GM11168 (cell line): ENCODE data around the gene PCK2.

Source experiments
- in situ Hi-C: fragments of 300-500 bp; cut with MboI; formaldehyde crosslinking; loops from one replicate; pipeline ENCODE4 v1.12.0; 2022; ENCODE audit warnings: low sequenced_read_pairs; ENCODE audit not compliant: unreplicated experiment

Gene PCK2

GRCh38 chr14:24074625-24075484 lies 19.3 kb upstream of the PCK2 start:
- in situ Hi-C loops: loop anchor here (25.0 kb wide), 1 partner anchor 88 kb away; the partner anchor contains the start of gene DHRS4L2

DNA sequence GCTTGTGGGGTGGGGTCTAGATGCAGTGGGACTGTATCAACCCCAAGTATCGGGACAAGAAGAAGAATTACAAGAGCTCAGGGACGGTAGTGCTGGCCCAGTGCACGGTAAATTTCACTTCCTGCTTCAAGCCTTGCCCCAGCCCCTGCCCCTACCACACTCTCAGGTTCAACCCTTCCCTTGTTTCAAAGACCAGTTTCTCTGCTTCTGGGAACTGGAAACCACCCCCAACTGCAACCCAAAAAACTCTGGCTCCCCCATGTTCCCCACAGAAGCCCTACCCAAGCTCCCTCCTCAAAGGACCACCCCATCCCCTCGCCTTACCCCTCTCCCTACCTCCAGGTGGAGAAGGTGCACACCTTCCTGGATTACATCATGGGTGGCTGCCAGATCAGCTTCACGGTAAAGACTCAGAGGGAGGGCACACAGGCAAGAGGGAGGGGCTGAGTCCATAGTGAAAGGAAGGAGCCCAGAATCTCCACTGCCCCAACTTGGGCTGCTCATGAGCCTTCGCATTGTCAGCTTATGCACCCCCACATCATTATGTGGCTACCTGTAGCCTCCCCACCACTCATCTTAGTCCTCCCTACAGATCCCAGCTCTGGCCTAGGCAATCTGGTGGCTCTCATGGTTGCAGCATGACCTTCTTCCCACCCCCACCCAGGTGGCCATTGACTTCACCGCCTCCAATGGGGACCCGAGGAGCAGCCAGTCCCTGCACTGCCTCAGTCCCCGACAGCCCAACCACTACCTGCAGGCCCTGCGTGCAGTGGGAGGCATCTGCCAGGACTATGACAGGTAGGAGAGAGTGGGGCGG lies 18.4 kb upstream of the PCK2 start:
- in situ Hi-C loops: loop anchor here (25.0 kb wide), 1 partner anchor 88 kb away; the partner anchor contains the start of gene DHRS4L2

DNA sequence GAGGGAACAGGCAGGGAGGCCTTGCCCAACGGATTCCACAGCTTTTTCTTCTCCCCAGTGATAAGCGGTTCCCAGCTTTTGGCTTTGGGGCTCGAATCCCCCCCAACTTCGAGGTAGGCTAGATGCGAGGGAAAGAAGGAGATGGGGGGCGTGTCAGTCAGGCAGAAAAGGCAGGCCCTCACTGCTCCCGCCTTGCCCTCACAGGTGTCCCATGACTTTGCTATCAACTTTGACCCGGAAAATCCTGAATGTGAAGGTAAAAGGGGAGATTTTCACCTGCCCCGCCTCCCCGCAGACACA lies 17.9 kb upstream of the PCK2 start:
- in situ Hi-C loops: loop anchor here (25.0 kb wide), 1 partner anchor 89 kb away; the partner anchor contains the start of gene DHRS4L2

DNA sequence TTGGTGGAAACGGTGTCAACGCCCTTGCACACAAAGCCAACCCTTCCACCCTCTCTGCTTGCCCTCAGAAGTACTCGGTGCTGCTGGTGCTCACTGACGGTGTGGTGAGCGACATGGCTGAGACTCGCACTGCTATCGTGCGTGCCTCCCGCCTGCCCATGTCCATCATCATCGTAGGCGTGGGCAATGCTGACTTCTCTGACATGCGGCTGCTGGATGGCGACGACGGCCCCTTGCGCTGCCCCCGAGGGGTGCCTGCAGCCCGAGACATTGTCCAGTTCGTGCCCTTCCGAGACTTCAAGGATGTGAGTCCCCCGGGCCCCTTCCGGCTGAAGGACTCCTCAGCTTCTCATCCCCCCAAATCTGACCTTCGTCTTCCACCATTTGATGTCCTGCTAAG lies 17.0 kb upstream of the PCK2 start:
- in situ Hi-C loops: loop anchor here (25.0 kb wide), 1 partner anchor 90 kb away; the partner anchor contains the start of gene DHRS4L2

GRCh38 chr14:24078146-24078545 lies 16.0 kb upstream of the PCK2 start:
- in situ Hi-C loops: loop anchor here (25.0 kb wide), 1 partner anchor 91 kb away; the partner anchor contains the start of gene DHRS4L2

GRCh38 chr14:24079491-24080141 lies 14.5 kb upstream of the PCK2 start:
- in situ Hi-C loops: loop anchor here (25.0 kb wide), 1 partner anchor 92 kb away; the partner anchor contains the start of gene DHRS4L2

GRCh38 chr14:24080142-24080530 lies 14.0 kb upstream of the PCK2 start:
- in situ Hi-C loops: loop anchor here (25.0 kb wide), 1 partner anchor 93 kb away; the partner anchor contains the start of gene DHRS4L2

GRCh38 chr14:24080888-24081738 lies 13.0 kb upstream of the PCK2 start:
- in situ Hi-C loops: loop anchor here (25.0 kb wide), 1 partner anchor 94 kb away; the partner anchor contains the start of gene DHRS4L2

- in situ Hi-C loops: loop anchor here (25.0 kb wide), 1 partner anchor 94 kb away; the partner anchor contains the start of gene DHRS4L2
Observed at GRCh38 chr14:24081739-24082211, 12.3 kb upstream of the PCK2 start.

DNA sequence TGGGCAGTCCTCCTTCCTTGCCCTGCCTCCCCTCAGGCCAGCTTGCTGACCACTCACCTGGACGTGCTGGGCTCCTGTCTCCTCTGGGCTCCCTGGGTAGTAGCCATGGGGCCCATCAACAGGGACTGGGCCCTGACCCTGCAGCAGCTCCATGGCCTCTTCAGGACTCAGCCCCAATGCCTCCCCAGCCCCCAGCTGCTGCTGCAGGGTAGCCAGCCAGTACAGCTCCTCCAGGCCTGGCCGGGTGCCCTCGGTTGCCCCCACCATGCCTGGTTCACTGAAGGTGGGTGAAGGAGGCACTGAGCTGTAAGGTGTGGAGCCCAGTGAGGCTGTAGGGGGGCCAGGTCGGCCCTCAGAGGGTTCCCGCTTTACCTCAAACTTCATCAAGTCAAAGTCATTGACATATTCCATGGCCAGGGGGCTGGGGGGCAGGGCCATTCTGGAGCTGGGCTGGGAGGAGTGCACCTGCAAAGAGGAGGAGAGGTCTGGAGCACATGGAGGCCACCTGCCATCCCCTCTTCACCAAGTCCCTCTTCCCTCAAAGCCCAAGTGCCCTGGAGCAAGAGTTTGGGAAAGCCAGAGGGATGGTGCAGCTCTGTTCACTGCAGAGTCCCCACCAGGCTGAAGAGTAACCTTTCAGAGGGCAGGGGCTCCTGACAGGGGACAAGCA lies 11.6 kb upstream of the PCK2 start:
- in situ Hi-C loops: loop anchor here (25.0 kb wide), 1 partner anchor 95 kb away; the partner anchor contains the start of gene DHRS4L2

DNA sequence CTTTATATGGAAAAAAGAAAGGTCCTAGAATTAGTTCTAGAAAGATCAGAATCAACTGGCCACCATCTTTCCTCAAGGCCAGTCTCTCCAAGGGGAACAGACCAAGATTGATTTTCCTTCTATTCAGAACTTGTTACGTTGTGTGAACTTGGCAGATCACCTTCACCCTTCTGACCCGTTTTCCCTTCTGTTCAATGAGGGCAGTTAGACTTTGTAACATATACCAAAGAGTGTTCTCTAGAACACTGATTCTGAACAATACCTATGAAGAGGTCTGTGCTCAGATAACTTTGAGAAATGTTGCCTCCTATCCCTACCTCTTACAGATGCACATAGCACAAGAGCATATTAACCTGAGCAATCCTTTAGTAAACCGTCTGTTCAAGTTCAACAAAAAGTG lies 10.6 kb upstream of the PCK2 start:
- in situ Hi-C loops: loop anchor here (25.0 kb wide), 1 partner anchor 96 kb away; the partner anchor contains the start of gene DHRS4L2

DNA sequence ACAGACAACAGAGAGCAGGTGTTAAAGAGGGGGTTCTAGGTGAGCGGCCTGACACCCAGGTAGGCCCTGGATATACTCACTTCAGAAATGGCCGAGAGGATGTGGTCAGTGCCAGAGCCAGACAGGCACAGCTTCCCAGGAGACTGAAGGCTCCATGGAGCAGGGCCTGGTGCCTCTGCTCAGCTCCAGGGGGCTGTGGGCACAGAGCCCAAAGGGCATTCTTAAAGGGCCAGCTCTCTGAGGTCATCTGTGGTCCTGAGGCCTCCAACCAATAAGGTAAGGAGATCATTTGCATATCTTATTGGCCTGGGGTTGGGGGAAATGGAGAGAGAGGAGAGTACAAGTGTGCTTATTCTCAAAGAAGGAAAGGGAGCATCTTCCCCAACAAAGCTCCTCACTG lies 9.7 kb upstream of the PCK2 start:
- in situ Hi-C loops: loop anchor here (25.0 kb wide), 1 partner anchor 97 kb away; the partner anchor contains the start of gene DHRS4L2

DNA sequence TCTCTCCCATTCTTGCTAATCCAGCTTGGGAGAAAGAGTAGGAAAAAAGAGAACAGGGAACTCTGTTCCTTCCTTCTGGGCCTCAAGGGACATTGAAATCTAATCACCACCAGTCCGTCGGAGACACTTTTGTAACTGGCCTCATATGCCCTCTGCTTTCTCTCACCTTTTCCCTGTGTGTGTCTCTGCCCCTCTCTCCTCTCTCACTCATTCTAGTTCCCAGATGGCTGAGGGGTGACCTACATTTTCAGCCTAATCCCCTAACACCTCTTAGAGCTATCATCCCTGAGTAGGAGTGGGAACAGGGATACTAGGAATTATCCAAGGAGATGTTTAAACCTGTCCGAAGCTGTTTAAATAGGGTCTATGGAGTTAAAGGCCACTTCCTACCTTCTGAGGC lies 8.9 kb upstream of the PCK2 start:
- in situ Hi-C loops: loop anchor here (25.0 kb wide), 1 partner anchor 98 kb away; the partner anchor contains the start of gene DHRS4L2

- in situ Hi-C loops: loop anchor here (25.0 kb wide), 1 partner anchor 99 kb away; the partner anchor contains the start of gene DHRS4L2
Observed at GRCh38 chr14:24086193-24086955, 7.7 kb upstream of the PCK2 start.

GRCh38 chr14:24087004-24087403 lies 7.1 kb upstream of the PCK2 start:
- in situ Hi-C loops: loop anchor here (25.0 kb wide), 1 partner anchor 100 kb away; the partner anchor contains the start of gene DHRS4L2

GRCh38 chr14:24088095-24088494 lies 6.0 kb upstream of the PCK2 start:
- in situ Hi-C loops: loop anchor here (25.0 kb wide), 1 partner anchor 101 kb away; the partner anchor contains the start of gene DHRS4L2

DNA sequence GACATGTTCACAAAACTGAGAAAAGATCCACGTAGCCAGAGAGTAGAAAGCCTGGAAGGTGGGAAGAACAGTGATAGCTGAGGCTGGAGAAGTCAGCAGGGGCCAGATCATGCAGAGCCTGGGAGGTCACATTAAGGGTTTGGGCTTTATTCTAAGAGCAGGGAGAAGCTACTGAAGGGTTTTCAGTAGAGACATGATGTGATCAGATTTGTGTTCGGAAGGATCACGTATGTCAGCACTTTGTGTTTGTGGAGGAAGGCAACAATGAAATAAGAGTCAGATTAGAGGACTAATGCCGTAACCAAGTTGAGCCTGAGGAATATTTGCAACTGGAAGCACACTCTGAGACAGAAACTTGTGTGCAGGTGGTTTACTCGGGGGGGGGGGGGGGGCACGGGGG lies 4.2 kb upstream of the PCK2 start:
- in situ Hi-C loops: loop anchor here (5.0 to 25.0 kb wide), 2 partner anchors 33 to 103 kb away; partner anchors contain the start of gene DHRS4L2
